AG04450 (cell line): ENCODE measurements around the gene FAAP20. TPM values are rescaled to one million over a fixed set of nuclear protein-coding genes. Genes with fewer than 3 reads are reported as not detected.

ENCODE experiments used
- CTCF ChIA-PET: fragments of 300-600, 350-600 bp; formaldehyde crosslinking; extraction: SDS; loops from one replicate; lab custom pipeline; 2022; ENCODE audit warnings: antibody characterized with exemption, inconsistent platforms; lab: Charles Lee
- POLR2A ChIA-PET: fragments of 350-600 bp; formaldehyde crosslinking; extraction: SDS; loops from one replicate; lab custom pipeline; 2021; ENCODE audit warnings: antibody characterized with exemption, inconsistent platforms; lab: Yijun Ruan, JAX
- DNase-seq: peaks from one replicate; pipeline ENCODE4 v3.0.0-alpha.2; 2011; ENCODE audit warnings: low read depth, low spot score
- H3K27ac ChIP-seq: one replicate; pipeline ENCODE4 v1.5.1; 2012; ENCODE audit warnings: low read depth, low read length, control low read depth
- H3K27me3 ChIP-seq: one replicate; pipeline ENCODE4 v1.6.0; 2012; ENCODE audit warnings: low read length; ENCODE audit not compliant: control insufficient read depth, insufficient read depth
- H3K4me3 ChIP-seq: 2 replicates; pipeline ENCODE4 v1.5.1; 2011; ENCODE audit warnings: mild to moderate bottlenecking, low read depth, low read length, control low read depth
- H3K9me3 ChIP-seq: 2 replicates; pipeline ENCODE4 v1.5.1; 2012; ENCODE audit warnings: low read length; ENCODE audit not compliant: control insufficient read depth, insufficient read depth
- polyA plus RNA-seq: library from polyadenylated mRNA; depleted of rRNA; stranded (reverse); fragments of >200 nt; gene quantifications from 2 replicates; pipeline ENCODE4 v1.2.3, GENCODE V29; 2011
- TF ChIP-seq, protein P1 (sequence below): IDR thresholded peaks from 2 replicates; pipeline ENCODE4 v1.5.1; 2011; ENCODE audit warnings: low read depth, low read length, control low read depth, inconsistent platforms

The FAAP20 gene
- polyA plus RNA-seq, 1 experiment: 9.7 TPM

DNA sequence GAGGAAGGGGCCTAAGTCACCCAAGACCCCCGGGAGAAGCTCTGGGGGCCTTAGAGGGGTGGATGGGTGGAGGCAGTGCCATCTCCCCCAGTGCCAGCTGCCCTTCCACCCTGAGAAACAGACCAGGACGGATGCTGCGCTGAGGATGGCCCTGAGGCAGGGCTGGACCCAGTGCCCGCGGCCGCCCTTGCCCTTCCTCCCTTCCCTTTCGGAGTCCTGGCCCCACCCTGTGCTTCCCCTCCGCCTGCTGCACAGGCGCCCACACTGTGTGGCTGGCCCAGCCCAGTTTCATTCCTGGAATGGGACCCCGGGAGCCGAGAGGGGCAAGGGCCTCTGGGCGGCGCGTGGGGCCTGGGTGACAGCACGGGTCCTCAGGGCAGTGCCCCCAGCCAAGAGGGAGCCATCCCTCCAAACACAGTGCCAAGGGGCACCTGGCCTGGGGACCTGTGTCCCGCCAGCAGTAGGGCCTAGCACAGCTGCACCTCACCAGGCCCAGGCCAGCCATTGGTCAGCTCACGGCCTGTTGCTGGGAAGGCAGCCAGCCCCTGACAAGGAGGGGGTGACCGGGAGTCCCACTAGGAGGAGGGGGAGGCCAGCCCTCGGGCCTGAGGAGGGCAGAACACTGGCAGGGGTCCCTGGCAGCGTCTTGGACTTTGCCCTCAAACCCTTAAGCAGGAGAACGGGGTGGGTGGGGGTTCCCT is 20.1 kb upstream of the FAAP20 start:
- no peak for DNase-seq
- TF ChIP-seq, protein P1, sequence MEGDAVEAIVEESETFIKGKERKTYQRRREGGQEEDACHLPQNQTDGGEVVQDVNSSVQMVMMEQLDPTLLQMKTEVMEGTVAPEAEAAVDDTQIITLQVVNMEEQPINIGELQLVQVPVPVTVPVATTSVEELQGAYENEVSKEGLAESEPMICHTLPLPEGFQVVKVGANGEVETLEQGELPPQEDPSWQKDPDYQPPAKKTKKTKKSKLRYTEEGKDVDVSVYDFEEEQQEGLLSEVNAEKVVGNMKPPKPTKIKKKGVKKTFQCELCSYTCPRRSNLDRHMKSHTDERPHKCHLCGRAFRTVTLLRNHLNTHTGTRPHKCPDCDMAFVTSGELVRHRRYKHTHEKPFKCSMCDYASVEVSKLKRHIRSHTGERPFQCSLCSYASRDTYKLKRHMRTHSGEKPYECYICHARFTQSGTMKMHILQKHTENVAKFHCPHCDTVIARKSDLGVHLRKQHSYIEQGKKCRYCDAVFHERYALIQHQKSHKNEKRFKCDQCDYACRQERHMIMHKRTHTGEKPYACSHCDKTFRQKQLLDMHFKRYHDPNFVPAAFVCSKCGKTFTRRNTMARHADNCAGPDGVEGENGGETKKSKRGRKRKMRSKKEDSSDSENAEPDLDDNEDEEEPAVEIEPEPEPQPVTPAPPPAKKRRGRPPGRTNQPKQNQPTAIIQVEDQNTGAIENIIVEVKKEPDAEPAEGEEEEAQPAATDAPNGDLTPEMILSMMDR: no peak
- no peak overlapping the region for H3K4me3 ChIP-seq
- ChIA-PET POLR2A (interaction anchor here (0.6 to 1.4 kb wide), 3 partner anchors 11 to 177 kb away, joined by 3 read pairs; partner anchors contain the start of genes MORN1 and RER1), CTCF (interaction anchor here (1.0 to 1.4 kb wide), 2 partner anchors 10 to 20 kb away, joined by 3 read pairs; partner anchors contain the start of gene FAAP20)
- peaks cover 3% of the 10 kb centered on the region for H3K9me3 ChIP-seq
- H3K27ac ChIP-seq: peak overlapping the region; percentile 98
- no peaks in the 10 kb centered on the region for H3K27me3 ChIP-seq

DNA sequence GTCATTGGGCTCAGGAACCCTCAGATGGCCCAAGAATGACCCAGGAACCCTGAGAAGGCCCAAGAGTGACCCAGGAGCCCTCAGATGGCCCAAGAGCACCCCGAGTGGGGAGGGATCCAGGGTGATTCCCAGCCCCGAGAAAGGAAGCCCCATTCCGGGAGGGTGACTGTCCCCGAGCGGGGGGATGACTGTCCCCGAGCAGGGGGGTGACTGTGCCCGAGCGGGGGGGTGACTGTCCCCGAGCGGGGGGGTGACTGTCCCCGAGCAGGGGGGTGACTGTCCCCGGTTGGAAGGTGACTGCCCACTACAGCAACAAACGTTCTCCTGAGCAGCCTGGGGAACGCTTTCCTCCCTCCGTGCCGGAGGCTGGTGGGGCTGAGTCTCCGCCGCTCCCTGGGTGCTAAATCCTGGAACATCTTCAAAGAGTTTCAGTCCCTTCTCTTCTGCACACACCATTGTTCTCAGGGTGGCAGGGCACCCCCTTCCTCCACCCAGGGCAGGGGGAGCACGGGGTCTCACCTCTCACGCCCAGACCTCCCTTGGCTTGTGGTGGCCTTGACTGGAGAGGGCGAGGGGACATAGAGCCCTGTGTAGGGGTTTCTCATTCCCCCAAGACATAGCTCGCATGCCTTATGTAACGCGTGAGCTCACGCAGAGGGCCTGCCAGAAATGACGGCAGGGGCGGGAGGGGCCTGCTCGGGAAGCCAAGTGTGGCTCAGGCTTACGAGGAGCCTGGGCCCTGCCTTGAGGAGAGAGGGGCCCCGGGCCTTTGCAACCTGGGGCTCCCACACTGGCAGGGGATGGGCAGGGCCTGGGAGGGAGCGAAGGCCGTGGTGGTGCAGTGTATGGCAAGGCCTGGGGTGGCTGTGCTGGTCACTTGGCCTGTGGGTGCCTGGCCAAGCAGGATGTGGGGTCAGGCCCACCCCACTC is 19.3 kb upstream of the FAAP20 start:
- no peak for DNase-seq
- ChIA-PET CTCF (interaction anchor here (1.0 to 1.4 kb wide), 2 partner anchors 11 to 19 kb away, joined by 3 read pairs; partner anchors contain the start of gene FAAP20), POLR2A (interaction anchor here (0.6 to 1.4 kb wide), 3 partner anchors 11 to 178 kb away, joined by 3 read pairs; partner anchors contain the start of genes MORN1 and RER1)
- TF ChIP-seq, protein P1: no peak
- no peaks in the 10 kb centered on the region for H3K27me3 ChIP-seq
- peak overlapping the region; percentile 98 for H3K27ac ChIP-seq
- H3K9me3 ChIP-seq: no peaks in the 10 kb centered on the region; the same call in none of the 2 replicates
- H3K4me3 ChIP-seq: no peak overlapping the region

DNA sequence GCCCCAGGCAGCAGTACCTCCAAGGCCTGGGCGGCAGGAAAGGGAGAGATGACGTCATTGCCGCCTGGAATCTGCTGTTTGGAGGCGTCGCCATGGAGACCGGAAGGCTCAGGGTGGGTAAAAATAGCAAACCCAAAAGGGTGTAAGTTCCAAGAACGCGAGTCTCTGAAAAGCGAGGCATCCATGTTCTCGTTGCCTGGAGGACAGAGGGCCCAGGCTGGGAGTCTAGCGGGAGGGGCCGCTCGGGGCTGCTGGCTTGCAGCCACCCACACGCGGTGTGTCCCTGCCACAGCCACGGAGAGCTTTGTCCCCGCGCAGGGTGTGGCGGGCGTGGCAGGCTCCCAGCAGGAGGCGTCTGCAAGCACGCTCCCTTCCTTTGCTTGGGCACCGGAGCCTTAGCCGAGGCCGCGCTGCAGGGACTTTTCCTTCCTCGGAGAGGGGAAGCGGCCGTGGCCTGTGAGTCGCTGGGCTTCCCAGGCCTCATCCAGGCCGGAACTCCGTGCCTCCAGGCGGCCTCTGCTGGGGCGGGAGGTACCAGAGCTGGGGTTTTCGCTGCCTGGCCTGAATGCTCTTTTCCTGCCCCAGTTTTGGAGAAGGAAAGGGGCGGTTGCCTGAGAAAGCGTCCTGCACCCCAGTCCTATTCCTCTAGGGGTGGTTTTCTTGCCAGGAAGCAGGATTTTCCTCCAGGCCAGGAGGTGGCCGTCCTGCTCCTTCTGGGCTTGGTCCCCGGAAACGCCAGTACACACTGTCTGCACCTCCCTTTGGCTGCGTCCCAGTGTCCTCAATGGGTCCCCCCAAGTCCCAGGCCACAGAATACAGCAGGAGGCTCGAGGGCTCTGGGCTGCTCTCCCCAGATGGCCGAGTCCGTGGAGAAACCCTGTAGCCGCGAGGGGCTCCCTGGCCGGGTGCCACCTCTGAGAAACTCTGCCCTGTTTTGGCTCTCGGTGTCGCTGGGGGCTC is 18.2 kb upstream of the FAAP20 start:
- Histone ChIP-seq H3K4me3 (peak overlapping the region; percentile 44), H3K27me3 (no peaks in the 10 kb centered on the region), H3K27ac (peak overlapping the region; percentile 98), H3K9me3 (no peaks in the 10 kb centered on the region; the same call in 1 of the 2 replicates)
- ChIA-PET CTCF (no interaction called here), POLR2A (interaction anchor here (1.4 to 2.0 kb wide), 2 partner anchors 14 to 169 kb away, joined by 3 to 19 read pairs; no protein-coding TSS in a partner anchor)
- DNase-seq: peak; percentile 90
- TF ChIP-seq, protein P1: no peak; the same call in none of the 2 replicates

DNA sequence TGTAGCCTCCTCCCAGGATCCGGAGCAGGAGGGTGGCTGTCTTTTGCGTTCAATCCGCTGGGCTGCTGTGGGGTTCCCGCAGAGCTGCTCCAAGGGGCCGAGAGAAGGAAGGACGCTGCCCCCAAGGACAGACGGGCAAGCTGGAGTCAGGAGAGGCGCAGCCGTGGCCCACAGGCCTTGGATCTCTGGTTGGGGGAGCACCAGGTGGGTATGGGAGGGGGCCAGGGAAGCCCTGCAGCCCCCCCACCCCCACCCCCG is 17.6 kb upstream of the FAAP20 start:
- H3K9me3 ChIP-seq: no peaks in the 10 kb centered on the region; the same call in 1 of the 2 replicates
- TF ChIP-seq, protein P1: no peak
- peak overlapping the region; percentile 38 for H3K4me3 ChIP-seq
- no peaks in the 10 kb centered on the region for H3K27me3 ChIP-seq
- POLR2A ChIA-PET: interaction anchor here (0.6 to 2.0 kb wide), 4 partner anchors 9 to 169 kb away, joined by 3 to 19 read pairs (median 3); no protein-coding TSS in a partner anchor
- CTCF ChIA-PET: no interaction called here
- no peak for DNase-seq
- peak overlapping the region; percentile 98 for H3K27ac ChIP-seq
